Iris pigment epithelial cell (primary cell): ENCODE data around the gene RASSF4.

ENCODE experiments used
- DNase-seq: peaks from one replicate; pipeline ENCODE4 v3.0.0-alpha.2; 2011; ENCODE audit warnings: low read depth

RASSF4 gene, protein sequence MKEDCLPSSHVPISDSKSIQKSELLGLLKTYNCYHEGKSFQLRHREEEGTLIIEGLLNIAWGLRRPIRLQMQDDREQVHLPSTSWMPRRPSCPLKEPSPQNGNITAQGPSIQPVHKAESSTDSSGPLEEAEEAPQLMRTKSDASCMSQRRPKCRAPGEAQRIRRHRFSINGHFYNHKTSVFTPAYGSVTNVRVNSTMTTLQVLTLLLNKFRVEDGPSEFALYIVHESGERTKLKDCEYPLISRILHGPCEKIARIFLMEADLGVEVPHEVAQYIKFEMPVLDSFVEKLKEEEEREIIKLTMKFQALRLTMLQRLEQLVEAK

DNA sequence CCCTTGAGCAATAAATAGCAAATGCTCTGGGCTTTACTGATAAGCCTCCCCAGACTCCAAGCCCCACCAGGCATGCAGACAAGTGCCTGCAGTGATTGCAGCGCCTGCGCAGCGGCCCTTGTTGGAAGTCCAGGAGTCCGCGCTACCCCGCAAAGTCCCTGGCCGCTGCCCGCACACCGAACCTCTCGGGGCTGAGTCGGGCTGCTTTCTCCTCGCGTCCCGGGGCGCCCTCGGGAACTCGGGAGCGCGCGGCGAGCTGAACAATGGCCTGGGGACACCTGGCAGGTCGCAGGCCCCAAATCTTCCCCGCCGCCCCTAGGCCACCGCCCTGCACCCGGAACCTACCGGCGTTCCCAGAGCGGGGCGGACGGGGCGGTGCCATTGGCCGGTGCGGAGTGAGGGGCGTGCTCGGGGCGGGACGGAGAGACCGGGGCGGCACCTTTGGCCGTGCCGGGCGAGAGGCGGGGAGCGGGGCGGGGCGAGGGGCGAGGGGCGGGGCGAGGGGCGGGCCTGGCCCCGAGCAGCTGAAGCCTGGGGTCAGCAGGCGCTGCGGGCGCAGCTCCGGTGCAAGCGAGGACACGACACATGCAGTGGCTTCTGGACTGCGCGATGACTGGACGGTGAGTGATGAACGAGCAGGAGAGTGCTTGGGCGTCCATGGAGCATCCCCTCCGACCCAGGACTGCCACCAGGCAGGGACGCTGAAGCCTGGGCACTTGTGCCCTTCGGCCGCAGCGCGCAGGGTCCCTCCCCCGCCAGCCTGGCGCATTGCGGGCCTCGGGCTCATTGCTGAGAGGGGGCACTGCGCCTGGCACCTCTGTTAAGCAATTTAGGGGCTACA lies at the start of gene RASSF4:
Gene RASSF4 (plus strand): TSS at position 556 of the 841 bp plus-strand sequence. CDS start 10,401 bp downstream, outside the sequence.
- peak; percentile 86 for DNase-seq

DNA sequence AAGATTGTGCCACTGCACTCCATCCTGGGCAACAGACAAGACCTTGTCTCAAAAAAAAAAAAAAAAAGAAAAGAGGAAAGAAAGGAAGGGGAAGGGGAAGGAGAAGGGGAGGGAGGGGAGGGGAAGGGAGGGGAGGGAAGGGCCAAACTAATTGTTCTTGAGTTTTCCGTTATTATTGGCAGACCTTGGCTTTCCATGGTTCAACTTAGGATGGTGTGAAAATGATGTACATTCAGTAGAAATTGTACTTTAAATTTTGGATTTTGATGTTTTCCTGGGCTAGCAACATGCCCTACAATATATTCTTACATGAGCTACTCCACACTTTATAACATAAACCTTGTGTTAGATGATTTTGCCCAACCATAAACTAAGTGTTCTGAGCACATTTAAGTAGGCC lies 49.7 kb upstream of the RASSF4 start:
- DNase-seq, result no peak

DNA sequence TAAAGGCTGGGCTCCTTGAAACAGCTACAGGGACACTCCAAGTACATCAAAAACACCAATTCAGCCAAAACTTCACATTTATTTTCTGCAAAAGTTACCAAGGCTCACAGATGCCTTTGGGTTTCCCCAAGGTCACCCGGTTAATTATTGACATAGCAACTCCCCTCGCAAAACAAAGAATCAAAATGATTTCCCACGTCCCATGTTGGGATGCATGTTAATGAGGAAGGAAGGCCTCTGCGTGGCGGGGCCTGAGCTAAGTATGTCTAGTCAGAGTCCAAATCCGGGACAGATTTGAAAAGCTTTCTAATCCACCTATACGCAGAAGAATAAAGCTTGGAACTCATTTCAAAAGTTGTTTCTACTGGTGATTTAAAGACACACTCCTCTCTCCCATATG lies 49.0 kb upstream of the RASSF4 start:
- no peak for DNase-seq

DNA sequence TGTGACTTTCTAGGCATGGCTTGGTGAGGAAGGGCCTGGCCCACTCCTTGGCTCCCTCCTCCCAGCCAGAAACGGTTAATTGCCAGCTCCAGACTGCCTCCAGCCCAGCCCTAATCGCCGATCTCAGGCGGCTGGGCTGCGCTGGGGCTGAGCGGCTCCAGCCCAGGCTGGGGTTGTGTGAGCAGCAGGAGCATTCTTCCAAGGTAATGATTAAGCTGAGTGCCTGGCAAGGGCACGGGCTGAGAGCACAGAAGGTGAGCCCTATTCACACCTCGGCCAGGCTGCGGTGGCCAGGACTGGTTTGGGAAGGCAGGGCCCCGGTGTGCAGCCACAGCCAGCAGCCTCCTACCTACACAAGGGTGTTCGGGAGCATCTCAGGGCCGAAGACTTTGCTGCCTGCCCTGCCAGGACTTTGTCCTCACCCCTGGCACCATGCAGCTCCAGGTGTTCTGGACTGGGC lies 48.5 kb upstream of the RASSF4 start, which contains the start of gene TMEM72:
Gene TMEM72 (plus strand): TSS at position 257 of the 460 bp plus-strand sequence. CDS start 176 bp downstream, at position 433.
- DNase-seq, result no peak

DNA sequence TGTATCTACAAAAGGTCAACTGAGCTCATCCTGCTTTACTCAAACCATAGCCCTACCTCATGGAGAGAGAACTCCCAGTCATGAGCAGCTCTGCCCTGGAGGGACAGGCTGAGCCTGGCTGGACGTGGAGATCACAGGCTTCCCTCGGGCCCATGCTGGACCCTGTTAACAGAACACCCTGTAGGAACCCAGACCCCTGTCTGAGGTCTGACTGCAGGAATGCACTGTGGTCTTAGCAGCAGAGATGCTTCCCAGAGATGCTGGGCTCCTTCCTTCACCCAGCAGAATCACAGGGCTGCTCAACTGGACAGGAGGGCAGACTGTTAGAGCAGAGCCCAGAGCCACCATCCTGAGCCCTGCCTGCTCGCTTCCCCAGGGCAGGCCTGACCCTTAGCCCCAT lies 47.7 kb upstream of the RASSF4 start:
- DNase-seq, result no peak

DNA sequence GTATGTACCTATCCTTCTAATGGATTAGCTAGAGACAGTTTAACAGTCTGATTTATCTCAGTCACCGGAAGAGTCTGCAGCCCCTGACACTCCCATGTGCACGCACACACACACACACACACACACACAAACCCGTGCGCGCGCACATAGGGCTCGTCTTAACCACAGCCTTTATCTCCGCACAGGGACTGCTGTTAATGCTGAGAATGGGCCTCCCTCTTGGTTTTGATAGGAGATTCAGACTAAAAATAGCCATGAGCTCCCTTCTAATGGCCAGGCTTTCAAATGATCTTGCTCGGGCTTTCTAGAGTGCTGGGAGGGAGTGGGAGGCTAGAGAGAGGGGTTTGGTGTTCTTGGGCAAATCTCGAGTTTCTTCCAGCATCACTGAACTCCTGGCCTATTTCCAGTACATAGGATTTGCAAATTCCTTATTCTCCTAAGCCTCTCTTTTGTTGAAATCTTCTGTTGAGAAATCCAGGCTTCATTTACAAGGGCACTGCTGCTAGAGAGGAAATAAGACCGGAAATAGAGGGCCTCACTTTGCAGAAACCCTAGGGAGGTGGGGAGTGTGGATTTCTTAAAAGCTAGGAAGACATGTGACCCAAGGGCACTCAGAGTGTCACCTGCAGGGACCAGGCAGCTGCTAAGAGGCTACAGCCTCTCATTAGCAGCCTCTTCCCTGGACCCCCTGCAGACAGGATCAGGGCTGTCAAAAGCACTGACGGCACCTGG lies 46.1 kb upstream of the RASSF4 start:
- peak; percentile 36 for DNase-seq

DNA sequence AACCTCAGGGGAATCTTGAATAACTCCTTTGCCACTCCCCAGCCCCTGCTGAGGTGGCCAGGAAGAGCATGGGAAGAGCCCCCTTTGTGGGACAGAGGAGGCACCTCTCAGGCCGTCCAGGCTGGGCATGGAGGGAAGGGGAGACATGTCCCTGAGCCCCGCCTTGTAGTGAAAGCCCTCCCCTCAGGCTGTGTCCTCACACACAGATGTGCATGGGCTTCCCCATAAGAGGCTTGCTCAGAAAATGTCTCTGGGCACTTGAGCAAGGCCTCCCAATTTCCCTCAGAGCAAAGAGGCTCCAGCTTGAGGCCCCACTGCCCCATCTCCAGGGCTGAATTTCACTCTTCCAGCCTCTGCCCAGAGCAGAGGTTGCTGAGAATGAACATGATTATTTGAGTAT lies 44.7 kb upstream of the RASSF4 start:
- no peak for DNase-seq

DNA sequence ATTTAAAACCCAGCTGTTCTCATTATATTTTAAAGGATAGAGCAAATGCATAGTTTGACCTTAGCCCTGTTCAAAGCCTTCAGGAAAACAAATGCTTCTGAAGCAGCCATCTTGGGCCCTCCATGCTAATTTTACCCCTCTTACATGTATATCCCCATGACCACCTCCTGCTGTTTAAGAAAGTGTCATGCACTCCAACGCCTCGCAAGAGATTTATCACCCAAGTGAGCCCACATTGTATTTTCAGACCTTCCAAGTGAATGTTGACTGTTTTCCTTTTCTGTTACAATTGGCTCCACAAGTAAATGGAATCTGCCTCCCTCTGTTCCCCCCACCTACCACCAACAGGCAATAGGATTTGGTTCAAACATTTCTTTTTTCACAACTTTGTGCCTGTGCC lies 43.2 kb upstream of the RASSF4 start:
- DNase-seq, result no peak

DNA sequence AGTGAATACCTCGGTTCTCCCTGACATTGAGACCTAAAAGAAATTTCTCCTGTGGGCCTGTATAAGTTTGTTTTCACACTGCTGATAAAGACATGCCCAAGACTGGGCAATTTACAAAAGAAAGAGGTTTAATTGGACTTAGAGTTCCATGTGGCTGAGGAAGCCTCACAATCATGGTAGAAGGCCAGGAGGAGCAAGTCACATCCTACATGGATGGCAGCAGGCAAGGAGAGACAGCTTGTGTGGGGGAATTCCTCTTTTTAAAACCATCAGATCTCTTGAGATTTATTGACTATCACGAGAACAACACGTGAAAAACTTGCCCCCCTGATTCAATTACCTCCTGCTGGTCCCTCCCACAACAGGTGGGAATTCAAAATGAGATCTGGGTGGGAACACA lies 41.8 kb upstream of the RASSF4 start:
- DNase-seq, result no peak

DNA sequence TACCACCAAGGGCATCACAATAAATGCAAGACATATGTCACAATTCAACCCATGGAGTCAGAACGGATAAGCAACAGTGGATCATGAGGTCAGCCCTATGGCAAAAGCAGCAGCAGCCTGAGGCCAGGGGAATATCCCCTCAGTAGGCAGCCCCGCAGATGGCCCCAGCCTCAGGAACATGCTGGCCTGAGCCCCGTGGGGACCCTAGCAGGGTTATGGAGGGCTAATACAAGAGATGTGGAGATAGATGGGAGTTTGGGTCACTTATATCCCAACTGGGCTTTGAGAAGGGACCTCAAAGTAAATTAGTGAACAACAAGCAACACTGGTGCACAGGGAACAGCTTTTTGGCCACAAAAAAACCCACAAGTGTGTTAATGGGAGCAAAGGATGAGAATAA lies 39.4 kb upstream of the RASSF4 start:
- no peak for DNase-seq

DNA sequence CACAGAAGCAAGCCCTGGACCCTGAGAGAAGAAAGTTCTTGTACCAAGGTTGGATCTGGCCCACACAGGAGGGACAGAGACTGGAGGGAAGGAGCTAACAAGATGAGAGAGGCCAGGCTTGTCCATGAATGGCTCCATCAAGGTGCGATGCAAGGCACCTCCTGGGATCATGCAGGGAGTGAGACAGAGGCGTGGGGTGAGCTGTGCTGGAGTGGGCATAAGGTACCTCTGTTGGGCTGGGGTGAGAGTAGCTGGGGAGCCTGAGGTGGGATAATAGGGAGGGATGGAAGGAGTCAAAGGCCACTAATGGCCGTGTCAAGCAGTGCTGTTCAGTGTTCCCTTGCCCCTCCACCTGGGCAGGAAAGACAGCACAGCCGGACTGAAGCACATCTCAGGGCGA lies 38.5 kb upstream of the RASSF4 start:
- DNase-seq, result no peak

DNA sequence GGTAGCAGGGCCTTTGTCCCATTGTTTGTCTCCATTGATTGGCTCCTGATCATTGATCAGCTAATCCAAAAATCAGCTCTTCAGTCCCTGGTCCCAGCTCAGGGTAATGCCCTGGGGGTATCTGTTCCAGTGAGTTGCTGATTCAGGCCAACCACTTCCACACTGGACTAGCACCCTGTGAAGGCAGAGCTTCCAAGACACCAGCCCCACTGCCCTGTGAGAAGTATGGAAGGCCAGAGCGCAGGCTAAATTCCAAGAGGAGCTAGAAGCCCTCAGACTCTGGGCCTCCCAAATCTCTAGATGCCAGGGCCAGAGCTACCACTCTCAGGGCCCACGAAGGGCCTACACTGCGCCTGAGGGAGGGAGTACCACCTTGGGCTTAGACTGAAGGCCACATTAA lies 38.1 kb upstream of the RASSF4 start:
- DNase-seq, result no peak

DNA sequence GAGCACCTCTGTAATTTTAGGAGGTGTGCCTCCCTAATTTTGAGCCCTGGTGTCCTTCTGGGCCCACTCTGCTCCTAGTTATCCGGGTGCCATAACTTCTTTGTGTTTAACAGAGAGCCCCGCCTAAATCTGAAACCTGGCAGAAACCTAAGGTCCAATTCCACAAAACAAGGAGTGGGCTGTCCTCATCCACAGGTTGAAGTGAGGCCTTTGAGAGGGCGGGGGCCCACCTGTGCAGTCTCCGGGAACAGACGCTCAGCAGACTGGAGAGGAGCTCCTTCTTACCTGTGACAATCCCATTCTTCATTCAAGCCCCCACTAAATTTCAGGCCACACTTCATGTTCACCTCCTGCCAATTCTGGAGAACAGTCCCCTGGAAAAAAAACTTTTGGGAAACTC lies 37.6 kb upstream of the RASSF4 start:
- DNase-seq, result no peak

DNA sequence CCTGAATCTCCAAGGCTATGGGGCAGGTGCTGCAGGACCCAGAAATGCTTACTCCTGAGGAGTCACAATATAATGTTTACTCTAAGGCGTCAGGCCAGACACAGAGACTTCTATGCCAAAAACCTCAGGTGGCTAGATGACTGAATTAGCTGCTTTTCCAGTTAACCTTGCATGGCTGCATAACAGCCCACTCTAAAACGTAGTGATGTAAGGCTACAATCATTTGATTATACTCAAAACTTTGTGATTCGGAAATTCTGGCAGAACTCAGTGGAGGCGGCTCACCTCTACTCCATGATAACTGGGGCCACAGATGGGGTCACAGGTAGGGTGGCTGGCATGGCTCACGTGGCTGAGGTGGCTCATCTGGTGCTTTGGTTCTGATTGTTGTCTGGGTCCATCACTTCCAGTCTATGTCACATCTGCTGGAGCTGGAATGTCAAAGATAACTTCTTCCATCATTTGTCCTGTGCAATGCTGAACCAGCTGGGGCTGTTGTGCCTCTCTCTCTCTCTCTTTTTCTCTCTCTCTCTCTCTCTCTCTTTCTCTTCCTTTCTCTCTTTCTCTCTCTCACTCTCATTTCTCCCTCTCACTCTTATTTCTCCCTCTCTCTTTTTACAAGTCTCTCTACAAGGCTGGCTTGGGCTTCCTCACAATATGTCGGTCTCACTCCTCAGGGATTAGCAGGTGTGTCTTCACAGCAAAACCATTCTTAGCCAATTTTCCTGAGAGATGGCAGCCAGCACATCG lies 36.6 kb upstream of the RASSF4 start:
- DNase-seq, result no peak

DNA sequence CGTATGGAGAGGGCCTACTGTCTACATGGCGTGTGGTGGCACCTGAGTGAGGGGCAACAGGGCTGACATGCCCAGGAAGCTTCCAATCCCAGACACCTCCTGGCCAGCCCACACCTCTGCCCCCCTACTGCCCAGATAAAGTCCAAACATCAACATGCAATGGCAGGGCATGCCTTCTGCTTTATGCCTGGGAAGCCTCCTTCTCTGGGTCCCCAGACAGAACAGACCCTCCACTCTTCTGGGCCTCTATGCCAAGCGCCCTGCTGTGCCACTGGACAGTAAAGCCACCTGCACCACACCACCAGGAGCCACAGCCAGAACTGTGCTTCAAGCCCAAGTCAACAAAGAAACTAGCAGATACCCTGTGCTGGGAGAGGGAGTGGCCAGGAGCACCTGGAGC lies 36.0 kb upstream of the RASSF4 start:
- no peak for DNase-seq

DNA sequence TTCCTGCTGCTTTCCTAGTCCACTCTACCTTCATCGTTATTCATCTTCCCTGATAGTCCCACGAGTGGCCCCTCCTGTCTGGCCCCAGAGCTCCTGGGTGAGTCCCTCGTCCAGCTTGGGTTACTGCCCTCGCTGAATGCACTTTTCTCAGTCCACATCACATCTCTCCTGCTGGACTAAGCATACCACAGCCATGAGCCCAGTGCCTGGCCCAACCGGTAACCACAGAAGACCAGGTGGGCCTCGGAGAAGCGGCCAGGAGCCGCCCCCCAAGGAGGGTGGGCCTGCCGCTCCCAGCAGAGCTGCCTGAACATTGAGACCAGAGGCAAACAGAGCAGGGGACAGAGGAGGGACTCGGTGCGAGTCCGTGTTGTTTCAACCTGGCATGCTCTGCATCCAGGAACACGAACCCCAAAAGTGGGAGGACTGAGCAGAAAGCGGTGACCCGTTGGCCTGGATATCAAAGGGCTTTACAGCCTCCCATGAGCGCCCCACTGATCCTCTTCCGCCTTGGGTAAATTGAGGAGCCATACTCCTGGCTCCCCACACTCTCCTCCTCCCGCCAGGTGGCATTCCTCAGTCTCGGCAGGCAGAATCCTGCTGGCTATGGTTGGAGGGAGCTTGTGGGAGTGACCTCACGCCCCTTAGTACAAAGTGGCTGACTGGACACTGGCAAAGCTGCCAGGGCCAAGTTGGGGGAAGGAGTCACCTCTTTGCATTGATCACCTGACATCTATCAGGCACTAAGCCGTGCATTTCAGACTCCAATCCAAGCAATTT lies 35.2 kb upstream of the RASSF4 start:
- no peak for DNase-seq

DNA sequence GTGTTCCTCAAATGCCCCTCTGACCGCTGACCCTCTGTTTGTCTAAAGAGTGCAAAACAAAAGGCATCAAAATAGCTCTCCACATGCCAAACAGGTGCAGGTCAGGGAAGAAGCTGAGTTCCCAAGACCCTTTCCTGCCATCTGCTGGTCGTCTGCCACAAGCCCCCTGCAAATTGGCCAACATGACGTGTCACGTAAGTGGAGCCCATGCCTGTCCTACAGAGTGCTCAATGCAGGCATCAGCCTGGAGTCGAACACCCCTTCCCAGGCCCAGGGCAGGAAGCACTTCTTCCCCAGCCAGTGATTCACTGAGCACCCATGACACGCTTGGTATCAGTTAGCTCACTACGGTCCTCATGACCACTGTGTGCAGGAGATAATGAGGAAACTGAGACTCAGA lies 34.4 kb upstream of the RASSF4 start:
- no peak for DNase-seq

DNA sequence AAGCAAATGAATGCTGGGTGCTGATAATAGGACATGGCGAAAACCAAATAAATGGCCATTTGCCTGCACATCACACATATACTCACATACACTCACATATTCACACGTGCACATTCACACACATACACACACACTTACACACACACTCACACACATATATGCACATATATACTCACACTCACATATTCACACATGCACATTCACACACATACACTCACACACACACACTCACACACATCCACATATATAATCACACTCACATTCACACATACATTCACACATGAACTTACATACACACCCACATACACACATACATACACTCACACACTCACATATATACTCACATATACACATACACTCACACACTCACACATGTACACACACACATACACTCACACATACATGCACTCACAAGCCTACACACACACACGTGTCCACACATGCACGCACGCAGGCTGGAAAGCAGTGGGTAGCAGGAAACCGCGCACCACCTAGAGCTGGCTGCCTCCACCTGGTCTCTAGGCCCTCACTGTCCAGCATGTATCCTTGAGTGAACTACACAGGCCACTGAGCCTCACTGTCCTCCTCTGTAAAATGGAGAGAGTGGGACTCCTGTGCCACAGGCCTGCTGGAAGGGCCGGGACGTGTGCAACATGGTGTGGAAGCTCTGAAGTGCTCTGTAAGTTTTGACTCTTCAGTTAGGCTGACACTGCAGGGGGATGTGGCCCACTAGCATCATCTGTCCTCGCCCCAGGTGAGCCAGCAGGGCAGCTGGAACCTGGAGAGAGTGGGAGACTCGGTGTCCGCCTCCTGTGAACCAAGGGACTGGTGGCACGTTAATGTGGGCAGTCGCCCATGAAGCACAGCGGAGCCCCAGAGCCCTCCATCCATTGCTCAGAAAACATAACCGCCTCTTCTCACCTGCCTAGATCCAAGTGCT lies 33.5 kb upstream of the RASSF4 start:
- no peak for DNase-seq

DNA sequence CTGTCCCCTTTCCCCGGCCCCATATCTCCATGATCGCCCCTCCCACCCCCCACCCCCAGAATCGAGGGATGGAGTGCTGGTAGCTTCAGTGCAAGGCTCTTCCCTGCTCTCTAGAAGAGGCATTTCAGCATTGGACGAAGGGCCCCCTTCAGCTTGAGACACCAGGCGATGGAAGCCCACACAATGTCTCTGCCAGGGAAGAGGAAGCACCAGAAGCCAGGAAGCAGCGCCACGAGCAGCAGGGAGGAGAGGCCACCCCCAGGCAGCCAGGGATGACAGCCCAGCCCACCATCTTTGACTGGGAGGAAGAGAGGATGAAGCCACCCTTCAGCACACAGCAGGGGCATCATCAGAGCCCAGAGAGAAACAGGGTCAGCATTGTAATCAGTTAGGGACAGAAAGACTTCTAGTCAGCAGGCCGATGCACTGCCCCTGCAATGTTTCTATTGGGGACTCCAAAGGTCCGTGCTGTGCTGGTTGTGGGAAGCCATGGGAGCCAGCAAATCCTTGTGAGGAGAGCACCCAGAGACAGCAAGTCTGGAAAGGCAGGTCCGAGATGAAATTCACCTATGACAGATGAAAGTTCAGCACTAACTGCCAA lies 32.8 kb upstream of the RASSF4 start:
- no peak for DNase-seq
